K562 (cell line): ENCODE results near the gene ALDH7A1. TPM values are rescaled to one million over a fixed set of nuclear protein-coding genes. Genes with fewer than 3 reads are reported as not detected.

Experiments
- ATAC-seq: fragments of 200-7000 bp; cut with Tn5 transposase; 3 replicates; pipeline ENCODE4 v1.9.1; 2020; ENCODE audit warnings: moderate library complexity
- BruUV-seq: library from RNA; stranded (reverse); fragments of 400-500 nt; replicated peaks from 2 replicates; lab custom pipeline; 2021; lab: Mats Ljungman, UMichigan
- CTCF ChIA-PET: fragments of 300-600 bp; formaldehyde crosslinking; extraction: SDS; loops from one replicate; lab custom pipeline; 2021; ENCODE audit warnings: low intra/inter-chr PET ratio; lab: Yijun Ruan, JAX
- POLR2A ChIA-PET: fragments of 300-600, 350-650 bp; sonication (Branson Sonifier 250); formaldehyde crosslinking; extraction: SDS; loops from one replicate; lab custom pipeline; 2021; ENCODE audit warnings: antibody characterized with exemption, inconsistent platforms; lab: Yijun Ruan, JAX
- DNase-seq, 4 experiments: peaks; one replicate each; pipeline versions ENCODE4 v3.0.0 to v3.0.0-alpha.2; 2011 to 2018; ENCODE audit warnings: low spot score in 3 of 4, mixed read lengths in 3 of 4; ENCODE audit errors: extremely low read depth in 1 of 4
- FAIRE-seq: peaks from 2 replicates; lab custom pipeline; 2011; peaks lifted over from hg19 to GRCh38; lab: Jason Lieb, UNC
- H2AFZ ChIP-seq: 2 replicates; pipeline ENCODE4 v1.6.0; 2011; ENCODE audit warnings: low read depth, low read length, control low read depth, inconsistent platforms
- H3K27ac ChIP-seq: fragments of 200-600 bp; 3 replicates; pipeline ENCODE4 v1.8.0; 2011; ENCODE audit warnings: low read depth, mild to moderate bottlenecking, control low read depth, inconsistent platforms, low read length, moderate library complexity, mixed read lengths; ENCODE audit errors: extremely low read depth
- H3K27me3 ChIP-seq, 2 experiments: fragments of 300-600 bp in 1 of 2; 2 replicates in 1 of 2; 3 replicates in 1 of 2; pipeline versions ENCODE4 v1.6.0 to v1.8.0; 2011; ENCODE audit warnings: inconsistent platforms in 2 of 2, low read length in 2 of 2, mild to moderate bottlenecking in 1 of 2, mixed read lengths in 1 of 2, moderate library complexity in 1 of 2; ENCODE audit not compliant: control insufficient read depth in 2 of 2, insufficient read depth in 2 of 2
- H3K36me3 ChIP-seq: fragments of 300-600 bp; 3 replicates; pipeline ENCODE4 v1.8.0; 2011; ENCODE audit warnings: mild to moderate bottlenecking, low read length, inconsistent platforms; ENCODE audit not compliant: control insufficient read depth, insufficient read depth
- H3K4me1 ChIP-seq, 2 experiments: fragments of 200-600 bp in 1 of 2; replicated peaks in 1 of 2; 2 replicates in 1 of 2; 3 replicates in 1 of 2; pipeline versions ENCODE4 v1.5.1 to v1.8.0; 2011; ENCODE audit warnings: inconsistent platforms in 2 of 2, low read length in 2 of 2, mild to moderate bottlenecking in 1 of 2, mixed read lengths in 1 of 2, moderate library complexity in 1 of 2; ENCODE audit not compliant: control insufficient read depth in 2 of 2, insufficient read depth in 2 of 2
- H3K4me2 ChIP-seq: 2 replicates; pipeline ENCODE4 v1.6.1; 2011; ENCODE audit warnings: low read length, control low read depth, inconsistent platforms, mixed read lengths; ENCODE audit not compliant: insufficient read depth
- H3K4me3 ChIP-seq: fragments of 200-600 bp; sonication (generic), shearing (Covaris generic); 2 replicates; pipeline ENCODE4 v1.5.1; 2016; ENCODE audit warnings: control low read depth, inconsistent platforms
- H3K79me2 ChIP-seq: fragments of 200-600 bp; 3 replicates; pipeline ENCODE4 v1.8.0; 2011; ENCODE audit warnings: low read length, inconsistent platforms; ENCODE audit not compliant: control insufficient read depth, insufficient read depth
- H3K9ac ChIP-seq, 2 experiments: 2 replicates each; pipeline versions ENCODE4 v1.6.0 to v1.6.1; 2011; ENCODE audit warnings: low read depth in 2 of 2, low read length in 2 of 2, control low read depth in 1 of 2, inconsistent platforms in 1 of 2, mild to moderate bottlenecking in 1 of 2, mixed read lengths in 1 of 2; ENCODE audit not compliant: insufficient read depth in 1 of 2
- H3K9me1 ChIP-seq: one replicate; pipeline ENCODE4 v1.6.0; 2011; ENCODE audit warnings: inconsistent platforms, mild to moderate bottlenecking, low read length, moderate library complexity; ENCODE audit not compliant: control insufficient read depth, insufficient read depth
- H3K9me3 ChIP-seq: replicated peaks from 2 replicates; pipeline ENCODE4 v1.5.1; 2011; ENCODE audit warnings: low read depth, low read length, inconsistent platforms; ENCODE audit not compliant: control insufficient read depth, insufficient read depth
- H4K20me1 ChIP-seq: replicated peaks from 2 replicates; pipeline ENCODE4 v1.6.1; 2011; ENCODE audit warnings: low read length, inconsistent platforms, mixed read lengths; ENCODE audit not compliant: control insufficient read depth, insufficient read depth
- CBX8 ChIP-seq: fragments of 200-600 bp; sonication (generic); IDR thresholded peaks from 2 replicates; pipeline ENCODE4 v1.6.1; 2012; ENCODE audit warnings: borderline replicate concordance, mixed run types, low read depth, mild to moderate bottlenecking, moderate library complexity, mixed read lengths, low read length, control low read depth, inconsistent platforms; ENCODE audit not compliant: poor library complexity, severe bottlenecking; ENCODE audit errors: extremely low read depth
- NR2C1 ChIP-seq, 2 experiments: fragments of 450-650 bp; IDR thresholded peaks; 2 replicates each; pipeline ENCODE4 v1.6.1; 2017; ENCODE audit warnings: mild to moderate bottlenecking in 2 of 2, antibody characterized with exemption in 1 of 2, inconsistent platforms in 1 of 2, missing compliant biosample characterization in 1 of 2, missing genetic modification characterization in 1 of 2
- OTX1 ChIP-seq: fragments of 450-650 bp; formaldehyde crosslinking; IDR thresholded peaks from 2 replicates; pipeline ENCODE4 v1.4.0; 2022; ENCODE audit warnings: mild to moderate bottlenecking
- WGBS: fragments of 100-300 bp; shearing (Covaris generic); methylation state at CpG from one replicate; pipeline ENCODE4 v1.1.6; 2016; ENCODE audit warnings: low coverage, mixed read lengths; ENCODE audit not compliant: insufficient coverage; ENCODE audit errors: missing lambda C conversion rate; 5-methylcytosine and 5-hydroxymethylcytosine counted together
- in situ Hi-C: fragments of 300-500 bp; cut with MboI; formaldehyde crosslinking; loops from 4 replicates; pipeline ENCODE4 v1.15.0; 2018; ENCODE audit warnings: inconsistent platforms, mixed read lengths
- intact Hi-C: fragments of 100-400 bp; cut with micrococcal nuclease; formaldehyde crosslinking; loops from 2 replicates; pipeline ENCODE4 v1.14.2; 2022
- polyA plus RNA-seq, 8 experiments: library from polyadenylated mRNA; depleted of rRNA in 4 of 8; stranded (reverse) in 5 of 8; unstranded in 3 of 8; fragments of >200 nt; fragmentation: Nextera tagmentation in 2 of 8; fragmentation: Illumina TruSeq in 1 of 8; extraction: Ambion mirVana in 2 of 8; extraction: Trizol in 1 of 8; gene quantifications; 2 replicates each; pipeline versions ENCODE4 v1.2.1 to v1.2.3, GENCODE V29; 2011 to 2014; ENCODE audit warnings: inconsistent platforms in 1 of 8, missing spikeins in 1 of 8
- total RNA-seq, 7 experiments: library from RNA; depleted of rRNA in 6 of 7; stranded (reverse); fragments of >200 nt in 6 of 7; fragmentation: Illumina TruSeq in 2 of 7; extraction: Trizol in 2 of 7; gene quantifications; 2 replicates each; pipeline versions ENCODE4 v1.2.1 to v1.2.3, GENCODE V29; 2011 to 2021; ENCODE audit warnings: low replicate concordance in 1 of 7
- TF ChIP-seq, protein P1 (sequence below): IDR thresholded peaks from 3 replicates; pipeline ENCODE4 v1.6.1; 2011; ENCODE audit warnings: borderline replicate concordance, mild to moderate bottlenecking, moderate library complexity; ENCODE audit not compliant: insufficient read length; ENCODE audit errors: extremely low read depth

Gene ALDH7A1
- total and polyA plus RNA-seq, 9 of the 15 experiments (the other 6 are each of a cell fraction or from before 2014, with no cell fraction given), result 0.04 to 0.49 TPM; not detected in 7

DNA sequence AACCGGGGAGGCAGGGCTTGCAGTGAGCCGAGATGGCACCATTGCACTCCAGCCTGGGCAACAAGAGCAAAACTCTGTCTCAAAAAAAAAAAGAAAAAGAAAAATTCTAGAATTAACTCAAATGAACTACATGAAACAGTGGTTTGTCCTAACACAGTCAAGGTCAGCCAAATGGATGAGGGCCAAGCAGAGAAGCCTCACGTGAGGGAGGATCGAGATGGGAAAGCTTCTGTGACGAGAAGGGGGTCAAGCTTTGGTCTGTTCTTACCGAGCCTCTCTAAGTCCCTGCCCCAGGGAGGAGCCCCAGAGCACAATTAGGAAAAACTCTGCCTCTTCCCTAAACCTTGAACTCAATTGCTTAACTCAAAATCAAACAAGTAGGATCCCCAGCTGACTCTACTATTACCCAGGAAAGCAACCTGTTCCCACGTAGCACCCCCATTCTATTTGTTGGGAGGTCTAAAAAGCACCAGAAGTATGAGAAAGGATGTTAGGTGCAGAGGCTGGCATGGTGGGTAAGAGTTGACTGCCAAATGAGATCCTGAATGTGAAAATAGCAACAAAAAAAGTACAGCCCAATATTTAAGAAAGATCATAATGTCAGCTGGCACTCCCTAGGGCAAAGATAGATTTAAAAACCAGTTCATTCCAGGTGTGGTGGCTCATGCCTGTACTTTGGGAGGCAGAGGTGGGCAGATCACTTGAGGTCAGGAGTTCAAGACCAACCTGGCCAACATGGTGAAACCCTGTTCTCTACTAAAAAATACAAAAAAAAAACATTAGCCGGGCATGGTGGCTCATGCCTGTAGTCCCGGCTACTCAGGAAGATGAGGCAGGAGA lies 7.2 kb downstream of the ALDH7A1 start (continued):
- TF ChIP-seq, protein P1, sequence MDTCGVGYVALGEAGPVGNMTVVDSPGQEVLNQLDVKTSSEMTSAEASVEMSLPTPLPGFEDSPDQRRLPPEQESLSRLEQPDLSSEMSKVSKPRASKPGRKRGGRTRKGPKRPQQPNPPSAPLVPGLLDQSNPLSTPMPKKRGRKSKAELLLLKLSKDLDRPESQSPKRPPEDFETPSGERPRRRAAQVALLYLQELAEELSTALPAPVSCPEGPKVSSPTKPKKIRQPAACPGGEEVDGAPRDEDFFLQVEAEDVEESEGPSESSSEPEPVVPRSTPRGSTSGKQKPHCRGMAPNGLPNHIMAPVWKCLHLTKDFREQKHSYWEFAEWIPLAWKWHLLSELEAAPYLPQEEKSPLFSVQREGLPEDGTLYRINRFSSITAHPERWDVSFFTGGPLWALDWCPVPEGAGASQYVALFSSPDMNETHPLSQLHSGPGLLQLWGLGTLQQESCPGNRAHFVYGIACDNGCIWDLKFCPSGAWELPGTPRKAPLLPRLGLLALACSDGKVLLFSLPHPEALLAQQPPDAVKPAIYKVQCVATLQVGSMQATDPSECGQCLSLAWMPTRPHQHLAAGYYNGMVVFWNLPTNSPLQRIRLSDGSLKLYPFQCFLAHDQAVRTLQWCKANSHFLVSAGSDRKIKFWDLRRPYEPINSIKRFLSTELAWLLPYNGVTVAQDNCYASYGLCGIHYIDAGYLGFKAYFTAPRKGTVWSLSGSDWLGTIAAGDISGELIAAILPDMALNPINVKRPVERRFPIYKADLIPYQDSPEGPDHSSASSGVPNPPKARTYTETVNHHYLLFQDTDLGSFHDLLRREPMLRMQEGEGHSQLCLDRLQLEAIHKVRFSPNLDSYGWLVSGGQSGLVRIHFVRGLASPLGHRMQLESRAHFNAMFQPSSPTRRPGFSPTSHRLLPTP, result no peak
- TF ChIP-seq NR2C1 (IDR thresholded peaks at IDR 0.05) (no peak), NR2C1 (tag; IDR thresholded peaks at IDR 0.05) (no peak)

DNA sequence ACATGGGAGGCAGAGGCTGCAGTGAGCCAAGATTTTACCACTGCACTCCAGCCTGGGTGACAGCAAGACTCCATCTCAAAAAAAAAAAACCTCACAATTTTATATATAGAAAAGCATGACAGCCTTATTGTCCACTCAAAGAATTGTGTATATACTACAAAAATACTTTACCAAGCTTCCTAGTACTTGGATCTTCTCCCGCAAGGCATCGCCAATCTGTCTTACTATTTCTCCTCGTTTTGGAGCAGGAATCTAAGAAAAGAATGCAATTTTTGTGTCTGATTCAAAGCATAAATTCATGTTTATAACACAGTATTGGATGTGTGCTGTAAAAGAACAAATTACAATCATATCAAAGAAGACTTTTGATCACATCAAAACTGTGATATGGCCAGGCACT lies 11.3 kb downstream of the ALDH7A1 start:
- H3K79me2 ChIP-seq, result no peaks in the 10 kb centered on the region
- no peak overlapping the region for H3K4me3 ChIP-seq
- in situ Hi-C loops (no loop called here), intact Hi-C loops (no loop called here)
- WGBS, result 8% methylated on average over 3 of the region's 3 CpGs
- FAIRE-seq (no peak), DNase-seq (no peak), ATAC-seq (no peak)
- no peaks in the 10 kb centered on the region for H3K9me1 ChIP-seq
- no peak overlapping the region for H3K4me2 ChIP-seq
- peaks cover 41 to 53% of the 10 kb centered on the region in 2 experiments; a peak in 4 of 5 replicates for H3K27me3 ChIP-seq
- no peaks in the 10 kb centered on the region for H3K9me3 ChIP-seq
- CTCF ChIA-PET, result no interaction called here
- no peaks in the 10 kb centered on the region for H3K4me1 ChIP-seq
- no TSS peak for BruUV-seq
- no peak overlapping the region for H3K9ac ChIP-seq
- H4K20me1 ChIP-seq, result no peaks in the 10 kb centered on the region
- H3K27ac ChIP-seq, result no peak overlapping the region
- POLR2A ChIA-PET, result no interaction called here
- no peak overlapping the region for H2AFZ ChIP-seq
- H3K36me3 ChIP-seq, result no peaks in the 10 kb centered on the region
- TF ChIP-seq CBX8 (no peak), OTX1 (CRISPR knock-in tag) (no peak)
